NCI-H510A (cell line): ENCODE results near the gene IDH3B.
"Not testable (repeated sequence)": the region's sequence is repeated elsewhere in the genome, so short reads cannot be mapped to it uniquely, and the experiment has no call there.

Experiments used
- DNase-seq: peaks from one replicate; lab custom pipeline; 2025; lab: John Stamatoyannopoulos, UW

The IDH3B gene

DNA sequence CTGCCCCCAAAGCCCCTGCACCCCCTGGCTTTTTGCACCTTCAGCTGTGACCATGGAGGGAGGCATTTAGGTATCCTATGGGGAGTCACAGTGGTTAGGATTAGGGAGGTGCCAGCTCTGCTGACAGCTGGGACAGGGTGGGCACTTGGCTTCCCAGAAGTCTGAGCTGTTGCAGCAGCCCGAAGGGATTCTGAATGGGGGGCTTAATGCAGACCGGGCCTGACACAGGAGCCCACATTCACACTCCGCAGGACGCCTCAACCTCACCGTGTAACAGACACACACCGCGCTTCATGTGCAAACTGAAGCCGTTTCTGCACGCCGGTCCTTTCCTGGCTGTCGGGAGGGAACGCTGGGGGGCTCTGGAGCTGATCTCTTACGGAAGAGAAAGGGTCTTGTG, 30.5 kb upstream of the IDH3B start:
- no peak for DNase-seq

DNA sequence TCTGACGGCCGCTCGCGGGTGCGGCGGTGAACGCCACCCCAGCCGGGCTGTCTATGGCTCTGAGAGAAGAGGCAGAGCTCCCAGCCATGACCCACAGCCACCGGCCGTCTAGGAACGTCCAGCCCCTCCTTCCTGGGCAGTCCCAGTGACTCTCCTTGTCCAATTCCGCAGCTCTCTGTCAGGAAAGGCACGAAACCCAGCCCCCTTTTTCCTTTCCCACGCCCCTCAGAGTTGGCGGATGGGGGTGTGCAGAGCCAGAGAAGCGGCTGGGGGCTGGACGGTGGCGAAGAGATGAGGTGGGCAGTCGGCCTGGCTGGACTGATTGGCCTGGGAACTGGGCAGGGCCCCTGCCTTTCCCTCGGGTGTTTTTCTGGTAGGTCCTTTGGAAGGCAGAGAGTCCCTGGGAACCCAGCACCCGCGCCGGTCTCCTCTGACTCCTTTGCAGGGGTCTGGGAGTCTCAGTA, 30.0 kb upstream of the IDH3B start:
- DNase-seq, result no peak

DNA sequence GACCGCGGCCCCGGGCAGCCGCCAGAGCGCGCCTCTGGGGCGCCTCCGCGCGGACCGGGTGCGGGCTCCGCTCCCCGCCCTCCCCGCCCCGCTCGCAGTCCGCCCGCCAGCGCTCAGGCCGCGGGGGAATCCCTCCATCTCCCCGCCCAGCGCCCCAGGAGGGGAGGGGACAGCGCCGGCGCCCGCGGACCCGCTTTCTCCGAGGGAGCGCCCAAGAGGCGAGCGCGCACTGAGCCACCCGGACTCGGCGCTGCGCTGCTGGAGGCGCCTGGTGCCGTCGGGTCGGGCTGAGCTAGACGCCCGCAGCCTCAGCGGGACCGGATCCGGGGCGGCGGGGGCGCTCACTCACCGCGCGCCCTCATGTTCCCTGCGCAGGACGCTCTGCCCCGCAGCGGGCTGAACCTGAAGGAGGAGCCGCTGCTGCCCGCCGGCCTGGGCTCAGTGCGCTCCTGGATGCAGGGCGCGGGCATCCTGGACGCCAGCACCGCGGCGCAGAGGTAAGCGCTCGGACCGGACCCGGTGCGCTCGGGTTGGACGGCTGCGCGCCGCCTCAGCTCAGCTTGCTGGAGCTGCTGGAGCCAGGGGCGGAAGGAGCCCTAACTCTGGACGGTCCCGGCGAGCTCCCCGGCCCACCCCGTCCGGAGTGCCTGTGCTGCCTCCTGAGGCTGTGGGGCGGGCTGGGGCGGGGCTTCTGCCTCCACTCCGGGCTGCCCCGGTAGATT, 29.4 kb upstream of the IDH3B start:
- DNase-seq, result peak; percentile 76

DNA sequence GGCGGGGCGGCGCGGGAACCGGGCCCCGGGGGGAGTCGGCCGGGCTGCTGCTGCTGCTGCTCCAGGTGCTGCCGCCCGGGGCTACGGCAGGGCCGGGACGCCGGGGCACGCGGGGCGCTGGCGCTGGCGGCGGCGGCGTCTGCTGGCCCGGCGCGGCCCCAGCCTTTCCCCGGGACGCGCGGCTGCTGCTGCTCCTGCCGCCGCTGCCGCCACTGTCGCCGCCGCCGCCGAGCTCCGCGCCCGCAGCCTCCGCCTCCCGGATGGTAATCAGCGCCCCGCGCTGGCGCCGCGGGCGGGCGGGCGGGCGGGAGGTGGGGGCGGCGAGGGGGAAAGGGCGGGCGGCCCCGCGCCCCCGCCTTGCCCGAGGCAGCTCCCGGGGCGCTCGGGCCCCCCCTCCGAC, 28.9 kb upstream of the IDH3B start:
- peak; percentile 37 for DNase-seq

DNA sequence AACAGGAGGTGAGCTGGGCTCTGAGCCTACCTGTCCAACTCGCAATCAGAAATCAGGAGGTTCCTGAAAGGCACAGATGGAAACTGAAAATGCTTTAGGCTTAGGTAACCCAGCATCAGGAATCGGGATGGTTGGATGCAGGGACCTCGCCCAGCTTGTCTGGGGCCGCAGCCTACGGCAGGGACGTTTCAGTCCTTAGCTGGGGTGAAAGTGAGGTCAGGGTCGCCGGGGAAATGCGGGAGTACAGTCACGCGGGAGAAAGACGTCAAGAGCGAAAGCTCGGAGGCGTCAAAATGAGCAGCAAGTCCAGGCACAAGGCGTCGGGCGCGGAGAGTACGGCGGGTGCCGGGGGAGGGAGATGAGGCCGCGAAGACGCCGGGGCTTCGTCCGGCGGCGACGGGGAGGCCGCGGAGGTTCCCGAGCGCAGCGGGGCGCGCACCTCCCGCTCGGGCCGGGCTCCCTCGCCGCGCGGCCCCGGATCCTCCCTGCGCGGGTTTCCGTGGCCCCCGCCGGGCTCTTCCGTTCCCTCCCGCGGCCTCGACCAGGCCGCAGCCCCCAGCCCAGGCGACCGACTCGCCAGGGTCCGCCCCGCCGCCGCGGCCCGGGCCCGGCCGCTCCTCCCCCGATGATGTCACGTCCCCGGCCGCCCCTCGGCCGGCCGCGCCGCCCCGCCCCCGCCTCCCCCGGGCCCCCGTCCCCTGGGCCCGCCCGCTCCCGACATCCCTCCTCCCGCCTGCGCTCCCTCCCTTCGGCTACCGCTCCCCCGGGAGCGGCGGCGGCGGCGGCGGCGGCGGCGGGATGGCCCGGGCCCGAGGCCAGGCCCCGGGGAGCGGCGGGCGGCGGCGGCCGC, 28.2 kb upstream of the IDH3B start, which contains the start of gene EBF4:
Gene EBF4, plus strand, starts transcription at position 745 of the 850 bp plus-strand sequence. CDS start 866 bp downstream, outside the sequence.
- peak; percentile 60 for DNase-seq

DNA sequence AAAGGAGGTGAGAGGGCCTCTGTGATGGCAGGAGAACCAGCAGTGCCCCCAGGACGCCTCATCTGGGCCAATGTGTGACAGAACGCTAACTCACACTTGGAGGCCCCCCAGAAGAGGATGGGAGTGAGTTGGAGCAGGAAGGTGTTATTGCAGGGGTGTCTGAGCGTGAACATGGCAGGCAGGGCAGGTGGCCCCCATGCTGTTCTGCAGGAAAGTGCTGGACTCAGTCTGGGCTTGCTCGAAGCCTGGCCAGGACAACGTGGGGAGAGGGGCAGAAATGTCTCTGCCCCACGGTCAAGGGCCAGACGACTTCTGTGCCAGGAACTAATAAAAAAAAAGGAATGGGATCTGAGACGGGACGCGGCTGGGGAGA, 27.6 kb upstream of the IDH3B start:
- no peak for DNase-seq

DNA sequence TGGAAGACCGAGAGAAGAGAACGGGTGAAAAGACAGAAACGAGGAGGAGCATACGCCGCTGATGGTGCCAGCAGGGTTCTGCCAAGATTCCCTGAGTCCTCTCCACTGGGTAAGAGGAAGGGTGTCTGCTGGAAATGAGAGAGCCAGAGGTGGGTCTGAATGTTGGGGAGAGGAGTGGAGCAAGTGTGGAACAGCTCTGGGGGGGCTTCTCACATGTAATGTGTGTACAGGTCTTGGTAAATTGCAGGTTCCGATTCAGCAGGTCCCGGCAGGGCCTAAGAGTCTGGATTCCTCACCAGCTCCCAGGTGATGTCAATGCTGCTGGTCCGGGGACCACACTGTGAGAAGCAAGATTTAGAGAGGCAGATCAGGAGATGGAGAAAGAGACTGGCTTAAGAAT, 27.1 kb upstream of the IDH3B start:
- DNase-seq, result no peak

DNA sequence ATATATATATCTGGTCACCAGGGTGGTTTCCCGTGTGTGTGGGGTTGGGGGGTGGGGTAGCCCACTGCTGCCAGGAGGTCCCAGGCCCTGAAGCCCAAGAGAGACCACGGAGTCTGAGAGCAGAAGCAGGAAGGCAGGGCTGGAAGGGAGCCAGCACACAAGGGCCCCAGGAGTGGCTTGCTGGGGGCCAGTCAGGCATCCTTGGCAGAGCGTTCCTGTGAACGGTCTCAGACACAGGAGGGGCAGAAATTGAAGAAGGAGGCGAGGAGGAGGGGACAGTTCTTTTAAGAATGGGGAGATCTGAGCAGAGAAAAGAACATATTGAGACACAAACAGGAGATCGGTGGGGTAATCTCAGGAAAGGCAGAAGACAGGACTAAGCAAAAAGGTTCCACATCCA, 26.7 kb upstream of the IDH3B start:
- no peak for DNase-seq

DNA sequence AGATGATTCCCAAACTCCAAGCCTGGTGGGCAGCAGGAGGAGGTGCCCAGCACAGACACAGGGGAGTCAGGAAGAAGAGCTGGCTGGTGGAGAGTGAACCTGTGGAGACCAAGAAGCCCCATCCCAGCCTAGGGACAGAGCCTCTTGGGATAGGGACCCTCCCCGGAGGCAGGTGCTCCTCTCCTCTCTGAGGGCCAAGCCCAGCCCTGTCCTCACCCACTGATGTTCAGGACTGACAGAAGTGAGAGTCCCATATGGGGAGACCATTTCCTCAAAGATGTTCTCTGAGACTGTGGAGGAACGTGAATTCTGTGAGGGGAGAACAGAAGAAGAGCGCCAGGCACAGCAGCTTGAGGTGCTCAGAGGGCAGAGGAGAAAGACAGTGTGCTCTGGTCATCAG, 26.2 kb upstream of the IDH3B start:
- DNase-seq, result no peak

DNA sequence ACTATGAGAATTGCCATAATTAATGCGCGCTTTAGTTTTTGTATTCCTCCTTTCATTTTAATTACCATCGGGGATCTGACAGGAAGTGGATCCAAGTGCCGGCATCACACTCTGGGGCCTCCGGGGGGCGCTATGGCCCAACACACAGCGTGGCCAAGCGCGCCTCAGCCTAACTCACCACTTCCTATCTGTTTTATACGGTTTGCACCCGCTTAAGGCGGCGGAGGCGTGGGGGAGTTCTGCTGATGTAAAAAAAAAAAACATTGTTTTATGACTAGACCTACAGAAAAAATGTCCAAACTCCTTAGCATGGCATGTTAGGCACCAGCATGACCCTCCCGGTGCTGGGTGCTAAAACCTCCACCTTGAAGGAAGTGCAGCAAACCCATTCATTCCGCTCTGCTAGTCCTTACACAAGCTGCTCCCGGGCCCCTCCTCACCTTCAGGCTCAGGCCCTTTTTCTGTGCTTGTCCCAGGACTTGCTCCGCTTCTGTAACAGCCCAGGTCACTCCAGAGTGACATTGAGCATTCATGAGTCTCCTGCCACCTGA, 24.1 kb upstream of the IDH3B start:
- peak; percentile 46 for DNase-seq

DNA sequence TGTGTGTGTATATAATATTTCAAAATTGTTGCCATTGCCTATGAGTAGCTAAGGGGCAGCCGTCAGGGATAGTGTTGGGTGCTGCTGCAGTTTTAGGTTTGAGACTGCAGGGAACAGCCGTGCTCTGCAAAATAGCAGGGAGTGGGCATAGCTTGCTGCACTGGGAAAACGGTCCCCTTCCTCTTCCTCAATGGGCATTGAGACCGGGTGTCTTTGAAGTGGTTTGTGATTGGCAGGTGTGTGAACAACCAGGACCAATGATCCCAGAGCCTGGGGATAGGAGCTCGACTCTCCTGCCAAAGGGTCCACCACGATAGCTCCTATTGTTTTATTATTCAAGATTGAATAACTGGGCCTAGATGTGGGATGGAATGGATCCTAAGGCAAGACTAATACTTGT, 23.5 kb upstream of the IDH3B start:
- DNase-seq, result no peak

DNA sequence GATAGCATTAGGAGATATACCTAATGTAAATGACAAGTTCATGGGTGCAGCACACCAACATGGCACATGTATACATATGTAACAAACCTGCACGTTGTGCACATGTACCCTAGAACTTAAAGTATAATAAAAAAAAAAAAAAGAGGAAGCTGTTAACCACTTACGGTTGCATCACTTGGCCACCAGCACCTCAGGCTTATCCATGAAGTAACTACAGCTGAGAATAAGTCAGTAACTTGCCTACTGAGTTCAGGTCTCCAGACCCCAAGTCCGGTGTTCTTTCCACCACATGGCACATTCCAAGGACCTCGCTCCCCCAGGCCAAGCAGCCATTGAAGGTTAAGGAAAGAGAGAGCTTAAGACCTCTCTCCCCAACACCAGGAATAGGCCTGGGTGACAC, 20.8 kb upstream of the IDH3B start:
- not testable (repeated sequence) for DNase-seq

DNA sequence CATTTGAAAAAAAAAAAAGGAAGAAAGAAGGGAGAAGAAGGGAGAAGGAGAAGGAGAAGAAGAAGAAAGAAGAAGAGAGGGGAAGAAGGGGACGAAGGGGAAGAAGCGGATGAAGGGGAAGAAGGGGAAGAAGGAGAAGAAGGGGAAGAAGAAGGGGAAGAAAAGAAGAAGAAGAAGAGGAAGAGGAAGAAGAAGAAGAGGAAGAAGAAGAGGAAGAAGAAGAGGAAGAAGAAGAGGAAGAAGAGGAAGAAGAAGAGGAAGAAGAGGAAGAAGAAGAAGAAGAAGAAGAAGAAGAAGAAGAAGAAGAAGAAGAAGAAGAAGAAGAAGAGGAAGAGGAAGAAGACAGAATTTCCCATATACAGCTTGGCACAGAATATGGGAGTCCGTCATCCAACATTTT, 18.0 kb upstream of the IDH3B start:
- DNase-seq, result not testable (repeated sequence)

DNA sequence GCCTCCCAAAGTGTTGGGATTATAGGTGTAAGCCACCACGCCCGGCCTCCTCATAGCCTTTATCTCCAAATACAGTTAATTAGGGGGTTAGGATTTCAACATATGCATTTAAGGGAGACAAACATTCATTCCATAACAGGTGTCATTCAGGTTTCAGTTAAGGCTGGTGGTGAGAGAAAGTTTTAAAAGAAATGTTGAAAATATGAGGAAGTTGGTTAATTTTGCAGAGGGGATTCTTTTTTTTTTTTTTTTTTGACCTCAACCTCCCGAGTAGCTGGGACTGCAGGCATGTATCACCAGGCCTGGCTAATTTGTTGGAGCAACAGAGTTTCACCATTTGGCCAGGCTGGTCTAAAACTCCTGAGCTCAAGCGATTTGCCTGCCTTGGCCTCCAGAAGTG, 16.0 kb upstream of the IDH3B start:
- no peak for DNase-seq

DNA sequence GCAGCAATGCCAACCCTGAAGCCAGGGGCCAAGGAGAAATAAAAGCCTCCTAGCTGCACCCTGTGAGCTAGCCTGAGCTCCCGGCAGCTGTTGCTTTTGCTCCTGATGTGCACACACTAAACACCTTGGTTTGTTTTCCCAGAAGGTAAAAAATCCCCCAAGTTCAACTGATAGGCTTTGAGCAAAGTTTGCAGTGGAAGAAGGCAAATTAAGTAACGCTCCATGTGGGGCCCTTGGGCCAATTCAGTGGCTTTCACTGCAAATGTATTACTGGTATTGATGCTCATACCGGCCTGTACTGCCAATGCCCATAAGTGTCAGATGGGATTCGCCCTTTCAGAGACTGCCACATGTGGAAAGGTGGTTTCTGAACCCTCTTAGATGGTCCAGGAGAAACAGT, 9.4 kb upstream of the IDH3B start:
- no peak for DNase-seq

DNA sequence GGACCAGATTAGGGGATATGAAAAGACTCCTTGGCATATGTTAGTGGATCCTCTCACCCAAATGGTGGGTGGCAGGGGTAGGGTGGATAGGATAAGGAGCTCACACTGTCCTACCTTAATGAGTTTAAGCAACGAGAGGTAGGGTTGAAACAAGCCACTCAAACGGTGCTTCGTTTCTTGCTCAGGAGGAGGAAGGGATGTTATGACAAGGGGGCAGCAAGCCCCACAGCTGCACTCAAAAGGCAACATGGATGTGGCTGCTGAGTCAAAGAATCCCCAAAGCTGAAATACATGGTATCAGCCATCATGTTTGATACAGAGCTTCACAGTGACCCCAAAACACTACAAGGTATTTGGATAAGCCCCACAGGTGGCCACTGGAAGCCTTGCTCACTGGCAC, 8.4 kb upstream of the IDH3B start:
- no peak for DNase-seq

DNA sequence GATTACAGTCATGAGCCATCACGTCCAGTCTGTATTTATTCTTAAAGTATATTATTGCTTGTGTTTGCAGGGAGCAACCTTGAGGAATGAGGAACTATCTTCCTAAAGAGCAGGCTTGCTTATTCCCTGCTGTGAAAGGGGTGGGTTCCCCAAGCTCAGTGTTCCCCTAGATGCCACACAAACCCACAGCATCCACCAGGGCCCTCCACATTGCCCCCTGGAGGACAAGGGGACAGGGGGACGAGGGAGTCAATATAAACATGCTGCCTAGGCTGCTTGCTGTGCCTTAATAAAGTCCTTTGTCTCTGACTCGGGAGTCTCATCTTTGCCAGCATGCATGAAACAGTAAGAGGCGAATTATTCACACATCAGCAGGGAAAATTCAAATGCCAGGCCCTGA, 8.0 kb upstream of the IDH3B start:
- DNase-seq, result no peak

DNA sequence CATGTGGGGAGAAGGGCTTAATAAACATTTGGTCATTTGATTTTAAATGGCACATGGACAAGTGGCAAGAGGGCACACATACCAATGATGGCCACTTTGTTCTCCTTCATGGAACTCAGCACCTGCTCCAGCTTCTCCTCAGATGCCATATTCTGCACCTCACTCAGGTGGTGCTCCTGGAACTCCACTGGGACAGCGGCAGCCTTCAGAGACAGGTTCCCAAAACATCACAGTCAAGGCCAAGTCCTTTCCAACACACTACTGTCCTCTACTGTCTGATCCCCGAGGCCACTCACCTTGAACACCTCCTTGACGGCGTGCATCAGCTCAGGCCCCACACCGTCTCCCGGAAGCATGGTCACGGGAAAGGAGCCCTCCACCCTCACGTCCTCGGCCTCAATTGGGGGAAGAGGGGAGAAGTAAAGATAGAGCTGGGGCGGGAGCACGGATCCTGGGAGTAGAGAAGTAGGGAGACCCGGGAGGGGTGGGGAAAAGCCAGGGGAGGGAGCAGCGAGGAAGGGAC, 591 bp downstream of the IDH3B start:
- no peak for DNase-seq

DNA sequence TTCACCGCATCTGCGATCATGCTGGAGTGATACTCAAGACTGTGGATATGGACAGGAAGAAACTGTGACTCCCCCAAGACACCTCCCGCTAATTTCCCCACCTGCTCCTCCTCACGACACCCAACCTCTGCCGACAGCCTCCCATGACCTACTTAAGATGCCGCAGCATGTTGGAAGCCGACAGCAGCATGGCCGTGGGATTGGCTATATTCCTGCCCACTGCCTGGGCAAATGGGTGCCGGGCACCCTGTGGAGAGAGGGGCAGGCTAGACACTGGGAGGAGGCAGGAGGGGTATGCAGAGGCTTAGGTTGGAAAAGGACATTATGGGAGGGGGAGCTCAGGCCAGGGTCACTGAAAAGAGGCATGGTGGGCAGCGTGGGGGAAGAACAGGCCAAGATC, 4.5 kb downstream of the IDH3B start:
- DNase-seq, result no peak

DNA sequence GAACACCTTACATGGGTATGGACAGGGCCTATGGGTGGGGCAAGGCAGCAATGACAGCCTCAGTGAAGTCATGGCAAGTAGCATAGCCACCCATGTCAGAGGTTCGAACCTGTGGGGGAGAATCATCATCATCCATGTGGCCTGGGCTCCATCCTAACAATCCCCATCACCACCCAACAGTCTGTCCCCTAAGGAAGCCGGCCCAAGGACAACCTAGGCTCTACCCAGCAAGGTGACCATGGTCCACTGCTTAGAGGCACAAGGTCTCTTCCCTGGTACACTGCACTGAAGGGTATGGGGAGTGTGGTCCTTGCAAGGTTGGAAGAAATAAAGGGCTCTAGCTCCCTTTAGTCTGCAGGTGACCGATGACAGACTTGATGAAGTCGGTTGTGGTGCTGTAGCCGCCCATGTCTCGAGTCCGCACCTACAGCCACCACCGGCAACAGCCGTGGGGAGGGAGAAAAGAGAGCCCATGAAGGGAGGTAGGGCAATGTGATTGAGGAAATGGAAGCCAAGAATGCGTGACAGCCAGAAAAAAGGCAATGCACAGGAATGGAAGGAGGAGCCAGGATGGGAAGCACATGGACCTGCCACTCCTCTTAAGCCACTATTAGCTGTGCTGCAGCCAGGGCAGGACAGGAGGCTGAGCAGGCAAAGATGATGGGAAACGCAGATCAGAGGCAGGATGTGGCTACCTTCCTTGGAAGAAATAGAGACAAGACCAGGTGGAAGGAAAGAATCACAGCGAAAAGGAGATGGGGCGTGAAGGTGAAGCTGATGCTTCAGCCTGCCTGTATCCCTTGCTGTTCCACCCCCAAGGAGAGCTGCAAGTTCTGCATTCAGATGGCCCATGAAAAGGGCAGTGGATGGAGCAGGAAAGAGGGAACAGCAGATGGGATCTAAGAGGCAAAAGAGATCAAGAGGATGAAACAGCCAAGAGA, 5.3 kb downstream of the IDH3B start:
- DNase-seq, result no peak

DNA sequence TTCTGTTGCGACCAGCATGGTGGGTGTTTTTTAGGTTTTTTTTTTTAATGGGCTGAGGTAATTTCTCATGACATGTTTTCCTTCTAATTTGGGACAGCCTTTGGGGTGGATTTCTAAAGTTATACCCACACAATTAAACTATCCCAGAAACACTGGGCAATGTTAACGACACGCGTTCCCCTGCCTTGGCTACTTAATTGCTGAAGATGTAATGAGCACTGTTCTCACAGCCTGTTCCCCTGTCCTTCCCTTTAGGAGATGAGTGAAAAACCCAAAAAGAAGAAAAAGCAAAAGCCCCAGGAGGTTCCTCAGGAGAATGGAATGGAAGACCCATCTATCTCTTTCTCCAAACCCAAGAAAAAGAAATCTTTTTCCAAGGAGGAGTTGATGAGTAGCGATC, 6.3 kb downstream of the IDH3B start:
- no peak for DNase-seq

DNA sequence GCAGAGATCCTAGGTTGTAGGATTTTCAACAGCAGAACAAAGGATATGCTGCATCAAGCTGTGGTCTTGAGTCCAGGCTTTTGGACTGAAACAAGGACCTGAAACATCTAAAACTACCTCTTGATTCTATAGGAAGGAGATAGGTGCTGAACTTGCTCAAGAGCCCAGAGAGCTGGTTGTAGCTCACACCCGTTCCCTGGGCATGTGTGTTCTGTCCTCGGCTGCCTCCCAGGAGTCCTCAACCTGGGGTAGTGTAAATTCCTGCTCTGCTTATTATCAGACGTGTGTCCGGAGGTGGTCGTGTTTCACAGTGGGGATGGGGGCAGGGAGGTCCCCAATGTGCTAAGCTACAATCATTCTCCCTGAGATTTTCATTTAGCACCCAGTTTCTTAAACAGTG, 6.8 kb downstream of the IDH3B start:
- no peak for DNase-seq
